Heart left ventricle (tissue), 13 donors: ENCODE results near the gene TNFAIP3.

Source experiments
- POLR2A ChIP-seq, 2 donors: fragments of 450-650 bp; IDR thresholded peaks; one replicate each; pipeline ENCODE4 v1.6.1; 2017; ENCODE audit warnings: antibody characterized with exemption in 2 of 2, mild to moderate bottlenecking in 2 of 2, moderate library complexity in 2 of 2
- TF ChIP-seq, protein P1 (sequence below), 12 donors: fragments of 200-600 bp; sonication (generic) in 4 of 12; IDR thresholded peaks; one replicate each; pipeline versions ENCODE4 v1.5.0 to v1.8.0; 2018 to 2022; ENCODE audit warnings: antibody characterized with exemption in 12 of 12, mild to moderate bottlenecking in 5 of 12
- donor health status: ischemic (EF 13 %, LVEDD 7.1; RV severe dilation, severe dysfunction).
- donor health status: DM: no; HTN: yes; CAD: no.
- donor health status: DM: no; HTN: no; CAD: no.
- donor health status: ischemic (EF 25% LVEDD 6.9; RV normal size, moderate dysfunction).
- donor health status: ischemic (EF 25% LVEDD 5.7; RV mildly dilated, moderate dysfunction).
- donor health status: ischemic (EF 35%, LVEDD 5.7; RV mildly dilated, moderate dysfunction).
- donor health status: nonischemic (EF 11% LVEDD 7.7; RV severe dilation, severe dysfunction).
- donor health status: DM: yes; HTN: yes; CAD: no.
- donor health status: PGD.
- donor health status: ischemic (EF 29% LVEDD 5.4; RV normal size, mild dysfunction).
- donor health status: nonischemic (EF 23%, LVEDD 6.1; RV moderate dilation, normal function).

- TF ChIP-seq, protein P1, sequence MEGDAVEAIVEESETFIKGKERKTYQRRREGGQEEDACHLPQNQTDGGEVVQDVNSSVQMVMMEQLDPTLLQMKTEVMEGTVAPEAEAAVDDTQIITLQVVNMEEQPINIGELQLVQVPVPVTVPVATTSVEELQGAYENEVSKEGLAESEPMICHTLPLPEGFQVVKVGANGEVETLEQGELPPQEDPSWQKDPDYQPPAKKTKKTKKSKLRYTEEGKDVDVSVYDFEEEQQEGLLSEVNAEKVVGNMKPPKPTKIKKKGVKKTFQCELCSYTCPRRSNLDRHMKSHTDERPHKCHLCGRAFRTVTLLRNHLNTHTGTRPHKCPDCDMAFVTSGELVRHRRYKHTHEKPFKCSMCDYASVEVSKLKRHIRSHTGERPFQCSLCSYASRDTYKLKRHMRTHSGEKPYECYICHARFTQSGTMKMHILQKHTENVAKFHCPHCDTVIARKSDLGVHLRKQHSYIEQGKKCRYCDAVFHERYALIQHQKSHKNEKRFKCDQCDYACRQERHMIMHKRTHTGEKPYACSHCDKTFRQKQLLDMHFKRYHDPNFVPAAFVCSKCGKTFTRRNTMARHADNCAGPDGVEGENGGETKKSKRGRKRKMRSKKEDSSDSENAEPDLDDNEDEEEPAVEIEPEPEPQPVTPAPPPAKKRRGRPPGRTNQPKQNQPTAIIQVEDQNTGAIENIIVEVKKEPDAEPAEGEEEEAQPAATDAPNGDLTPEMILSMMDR (IDR thresholded peaks at IDR 0.05): no peak
- TF ChIP-seq POLR2A (IDR thresholded peaks at IDR 0.05): no peak
Observed at GRCh38 chr6:137893181-137893580, 26.1 kb downstream of the TNFAIP3 start.
